OCI-LY3 (cell line): ENCODE results near the gene DOCK1.

Experiments used
- EZH2phosphoT487 ChIP-seq: fragments of 200-600 bp; shearing (Covaris generic); IDR thresholded peaks from 2 replicates; pipeline ENCODE4 v1.6.1; 2018; ENCODE audit warnings: antibody characterized with exemption, mixed run types, low read depth
- TF ChIP-seq, protein P1 (sequence below): fragments of 200-600, 300-600 bp; sonication (generic); IDR thresholded peaks from 2 replicates; pipeline ENCODE4 v1.5.1; 2014; ENCODE audit warnings: antibody characterized with exemption, low read length, low read depth

- TF ChIP-seq, protein P1, sequence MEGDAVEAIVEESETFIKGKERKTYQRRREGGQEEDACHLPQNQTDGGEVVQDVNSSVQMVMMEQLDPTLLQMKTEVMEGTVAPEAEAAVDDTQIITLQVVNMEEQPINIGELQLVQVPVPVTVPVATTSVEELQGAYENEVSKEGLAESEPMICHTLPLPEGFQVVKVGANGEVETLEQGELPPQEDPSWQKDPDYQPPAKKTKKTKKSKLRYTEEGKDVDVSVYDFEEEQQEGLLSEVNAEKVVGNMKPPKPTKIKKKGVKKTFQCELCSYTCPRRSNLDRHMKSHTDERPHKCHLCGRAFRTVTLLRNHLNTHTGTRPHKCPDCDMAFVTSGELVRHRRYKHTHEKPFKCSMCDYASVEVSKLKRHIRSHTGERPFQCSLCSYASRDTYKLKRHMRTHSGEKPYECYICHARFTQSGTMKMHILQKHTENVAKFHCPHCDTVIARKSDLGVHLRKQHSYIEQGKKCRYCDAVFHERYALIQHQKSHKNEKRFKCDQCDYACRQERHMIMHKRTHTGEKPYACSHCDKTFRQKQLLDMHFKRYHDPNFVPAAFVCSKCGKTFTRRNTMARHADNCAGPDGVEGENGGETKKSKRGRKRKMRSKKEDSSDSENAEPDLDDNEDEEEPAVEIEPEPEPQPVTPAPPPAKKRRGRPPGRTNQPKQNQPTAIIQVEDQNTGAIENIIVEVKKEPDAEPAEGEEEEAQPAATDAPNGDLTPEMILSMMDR: no peak
- no peak for TF ChIP-seq EZH2phosphoT487
Measured at GRCh38 chr10:126877390-126877789, 27.8 kb upstream of the DOCK1 start.
